H4 (cell line): ENCODE data around the gene RUSC2. TPM values are rescaled to one million over a fixed set of nuclear protein-coding genes. Genes with fewer than 3 reads are reported as not detected.
"Not testable (repeated sequence)": the region's sequence is repeated elsewhere in the genome, so short reads cannot be mapped to it uniquely, and the experiment has no call there.

ENCODE experiments used
- DNase-seq: peaks from one replicate; pipeline ENCODE4 v3.0.0-alpha.2; 2015; ENCODE audit warnings: low spot score
- total RNA-seq: library from RNA; depleted of rRNA; stranded (reverse); fragments of >200 nt; shearing (Covaris generic); gene quantifications from 2 replicates; pipeline ENCODE4 v1.2.3, GENCODE V29; 2014

Gene RUSC2
- total RNA-seq, 1 experiment from 2014 or later, result 6.2 TPM

DNA sequence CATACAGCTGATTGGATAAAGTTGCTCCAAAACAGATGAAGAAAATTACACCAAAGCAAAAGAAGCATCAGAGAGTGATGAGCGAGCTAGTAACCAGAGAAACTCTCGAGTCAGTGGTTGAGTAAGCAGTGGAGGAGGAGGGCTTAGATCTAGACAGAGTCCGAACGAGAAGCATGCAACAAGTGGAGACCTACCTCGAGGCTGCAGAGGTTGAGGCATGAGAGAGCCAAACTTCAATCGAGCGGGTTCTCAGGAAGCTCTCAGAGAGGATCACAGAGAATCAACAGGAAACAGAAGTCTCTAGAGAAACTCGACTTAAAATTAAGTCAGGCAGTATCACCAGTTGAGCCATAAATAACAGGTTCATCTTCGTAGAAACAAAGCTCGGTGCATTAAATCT lies 6.1 kb downstream of the RUSC2 start:
- no peak for DNase-seq

DNA sequence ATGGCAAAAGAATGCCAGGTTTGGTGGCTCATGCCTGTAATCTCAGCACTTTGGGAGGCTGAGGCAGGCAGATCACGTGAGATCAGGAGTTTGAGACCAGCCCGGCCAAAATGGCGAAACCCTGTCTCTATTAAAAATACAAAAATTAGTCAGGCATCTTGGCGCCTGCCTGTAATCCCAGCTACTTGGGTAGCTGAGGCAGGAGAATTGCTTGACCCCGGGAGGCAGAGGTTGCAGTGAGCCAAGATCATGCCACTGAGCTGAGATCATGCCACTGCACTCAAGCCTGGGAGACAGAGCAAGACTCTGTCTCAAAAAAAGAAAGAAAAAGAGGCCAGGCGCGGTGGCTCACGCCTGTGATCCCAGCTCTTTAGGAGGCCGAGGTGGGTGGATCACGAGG lies 8.3 kb downstream of the RUSC2 start:
- DNase-seq, result not testable (repeated sequence)

DNA sequence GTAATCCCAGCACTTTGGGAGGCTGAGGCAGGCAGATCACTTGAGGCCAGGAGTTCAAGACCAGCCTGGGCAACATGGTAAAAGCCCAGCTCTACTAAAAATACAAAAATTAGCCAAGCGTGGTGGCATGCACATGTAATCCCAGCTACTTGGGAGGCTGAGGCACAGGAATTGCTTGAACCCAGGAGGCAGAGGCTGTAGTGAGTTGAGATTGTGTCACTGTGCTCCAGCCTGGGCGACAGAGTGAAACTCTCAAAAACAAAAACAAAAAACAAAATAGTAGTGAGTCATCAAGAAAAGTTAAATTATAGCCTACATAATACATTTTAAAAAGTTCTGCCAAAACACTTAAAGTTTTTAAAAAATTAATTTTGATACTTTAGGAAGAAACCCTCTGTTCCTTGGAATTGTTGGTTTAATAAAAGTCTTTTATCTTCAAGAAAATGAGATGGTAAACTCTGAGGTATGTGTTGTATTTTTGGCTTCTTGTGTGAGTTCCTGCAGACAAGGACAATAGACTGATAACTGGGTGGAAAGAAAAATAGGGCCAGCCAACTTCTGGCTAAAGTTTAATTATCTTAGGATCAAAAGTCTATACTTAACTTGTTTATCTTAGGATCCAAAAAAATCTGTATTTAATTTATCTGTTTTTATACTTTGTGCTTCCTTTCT lies 9.3 kb downstream of the RUSC2 start:
- no peak for DNase-seq

GRCh38 chr9:35499701-35500030 lies 9.8 kb downstream of the RUSC2 start:
- no peak for DNase-seq

DNA sequence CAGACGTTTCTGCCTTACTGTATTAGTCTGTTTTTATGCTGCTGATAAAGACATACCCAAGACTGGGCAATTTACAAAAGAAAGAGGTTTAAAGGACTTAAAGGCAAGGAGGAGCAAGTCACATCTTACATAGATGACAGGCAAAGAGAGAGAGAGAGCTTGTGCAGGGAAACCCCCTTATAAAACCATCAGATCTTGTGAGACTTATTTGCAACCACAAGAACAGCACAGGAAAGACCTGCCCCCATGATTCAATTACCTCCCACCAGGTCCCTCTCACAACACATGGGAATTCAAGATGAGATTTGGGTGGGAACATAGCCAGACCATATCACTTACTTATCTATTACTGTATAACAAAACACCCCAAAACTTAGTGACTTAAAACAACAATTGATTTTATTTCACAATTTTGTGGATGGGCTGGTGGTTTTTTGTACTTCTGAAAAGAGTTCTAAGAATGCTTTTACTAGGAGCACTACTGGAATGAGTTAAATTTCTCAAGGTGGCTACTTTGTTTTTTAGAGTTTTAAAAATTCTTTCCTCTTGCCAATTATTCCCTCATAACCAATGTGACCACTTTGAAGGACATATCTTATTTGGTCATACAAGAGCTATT lies 10.3 kb downstream of the RUSC2 start:
- no peak for DNase-seq

GRCh38 chr9:35501946-35502345 lies 12.0 kb downstream of the RUSC2 start:
- DNase-seq, result no peak

DNA sequence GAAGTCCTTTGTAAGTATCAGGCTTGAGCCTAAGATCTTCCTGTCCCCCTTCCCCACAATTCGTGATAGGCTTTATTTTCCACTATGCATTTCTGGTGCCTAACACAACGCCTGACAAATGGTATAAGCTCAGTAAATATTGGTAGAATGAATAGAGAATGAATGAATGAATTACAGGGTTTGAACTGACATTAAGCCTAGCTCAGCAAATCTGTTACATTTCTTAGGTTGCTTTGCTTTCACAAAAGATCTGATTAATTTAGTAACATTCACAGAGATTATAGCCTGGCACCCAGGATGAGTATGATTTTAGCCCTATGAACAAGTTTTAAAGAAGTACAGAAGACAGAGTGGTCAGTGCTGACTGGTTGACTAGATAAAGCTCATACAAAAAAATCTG lies 16.4 kb downstream of the RUSC2 start:
- no peak for DNase-seq

- no peak for DNase-seq
Observed at GRCh38 chr9:35508069-35508468, 18.2 kb downstream of the RUSC2 start.

DNA sequence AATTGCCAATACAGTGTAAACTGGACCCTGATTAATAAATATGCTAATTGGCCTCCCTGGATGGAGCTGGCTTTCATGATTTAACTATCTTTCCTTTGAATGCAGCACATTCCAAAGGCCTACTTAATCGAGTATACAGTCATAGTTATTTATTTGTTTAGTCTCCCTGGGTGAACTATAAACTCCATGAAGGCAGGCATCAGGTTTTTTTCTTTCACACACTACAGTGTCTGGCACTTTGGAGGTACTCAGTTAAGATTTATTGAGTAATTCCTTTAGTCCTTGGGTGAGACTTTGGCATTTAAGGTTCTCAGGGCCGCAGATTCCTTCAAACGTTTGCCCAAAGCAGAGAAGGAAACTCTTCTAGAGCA lies 20.5 kb downstream of the RUSC2 start:
- DNase-seq, result no peak

- peak; percentile 98 for DNase-seq
Observed at GRCh38 chr9:35510754-35511428, 21.0 kb downstream of the RUSC2 start.

GRCh38 chr9:35511453-35511852 lies 21.5 kb downstream of the RUSC2 start:
- DNase-seq, result no peak

- DNase-seq, result no peak
Observed at GRCh38 chr9:35515766-35516165, 25.9 kb downstream of the RUSC2 start.

GRCh38 chr9:35516479-35516878 lies 26.6 kb downstream of the RUSC2 start:
- peak; percentile 25 for DNase-seq

- DNase-seq, result peak; percentile 56
Observed at GRCh38 chr9:35517131-35517530, 27.2 kb downstream of the RUSC2 start.

DNA sequence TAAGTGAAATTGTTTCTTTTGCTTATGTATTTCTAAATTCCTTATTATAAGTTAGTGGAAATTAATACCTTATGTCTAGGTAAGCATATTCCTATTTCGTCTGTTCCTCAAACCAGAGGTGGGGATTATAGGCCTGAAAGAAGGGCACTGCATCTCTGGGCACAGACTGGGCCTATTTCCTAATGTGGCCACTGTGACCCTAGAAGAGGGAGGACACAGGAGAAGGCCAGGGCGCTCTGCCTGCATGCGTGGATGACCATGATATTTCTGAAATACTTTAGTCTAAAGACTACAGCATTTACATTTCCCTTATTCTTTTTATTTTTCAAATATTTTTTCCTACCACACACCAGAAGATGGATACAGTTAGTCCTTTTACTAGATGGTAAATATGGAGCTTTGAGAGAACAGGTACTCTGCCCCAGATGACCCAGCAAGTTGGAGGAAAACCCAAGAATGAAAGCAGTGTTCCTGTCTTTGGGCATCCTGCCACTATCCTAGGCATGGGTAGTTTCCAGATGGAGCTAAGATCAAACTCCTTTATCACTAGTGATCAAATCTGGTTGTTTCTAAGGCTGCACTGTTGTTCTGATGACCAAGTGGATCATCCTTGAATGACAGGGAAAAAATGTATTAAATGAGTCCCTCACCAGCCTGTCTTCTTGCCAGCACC lies 27.8 kb downstream of the RUSC2 start:
- no peak for DNase-seq

- DNase-seq, result peak; percentile 96
Observed at GRCh38 chr9:35518225-35518821, 28.4 kb downstream of the RUSC2 start.

DNA sequence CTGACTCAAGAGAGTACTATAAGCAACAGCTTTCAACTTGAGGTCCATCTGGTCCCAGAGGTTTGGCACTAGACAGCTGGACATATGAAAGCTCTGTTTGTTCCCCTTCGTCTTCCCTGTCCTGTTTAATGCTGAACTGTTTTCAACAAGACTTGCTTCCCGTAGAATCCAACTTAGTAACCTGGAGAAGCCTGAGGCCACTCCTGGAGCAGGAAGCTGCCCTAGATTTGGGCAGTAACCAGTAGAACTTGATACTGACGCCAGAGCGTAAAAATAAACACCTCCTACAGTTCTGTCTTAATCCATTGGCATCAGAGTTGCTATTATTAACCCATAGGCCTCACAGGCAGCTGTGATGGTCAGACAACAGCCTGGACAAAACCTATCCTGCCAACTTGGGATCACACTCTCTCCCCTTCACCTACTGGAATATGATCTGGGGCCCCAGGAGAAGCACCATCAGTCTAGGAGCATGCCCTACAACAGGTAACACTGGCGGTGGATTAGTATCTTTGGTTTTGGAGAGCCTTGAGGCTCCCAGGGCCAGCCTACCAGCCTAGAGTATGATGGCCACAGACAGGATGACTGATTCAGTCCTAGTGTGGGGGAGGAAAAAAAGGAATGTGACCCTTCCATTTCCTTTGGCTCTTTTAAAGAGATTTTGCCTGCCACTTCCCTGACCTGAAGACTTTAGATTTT lies 29.2 kb downstream of the RUSC2 start:
- peak; percentile 62 for DNase-seq

GRCh38 chr9:35519692-35520363 lies 29.9 kb downstream of the RUSC2 start:
- DNase-seq, result no peak

DNA sequence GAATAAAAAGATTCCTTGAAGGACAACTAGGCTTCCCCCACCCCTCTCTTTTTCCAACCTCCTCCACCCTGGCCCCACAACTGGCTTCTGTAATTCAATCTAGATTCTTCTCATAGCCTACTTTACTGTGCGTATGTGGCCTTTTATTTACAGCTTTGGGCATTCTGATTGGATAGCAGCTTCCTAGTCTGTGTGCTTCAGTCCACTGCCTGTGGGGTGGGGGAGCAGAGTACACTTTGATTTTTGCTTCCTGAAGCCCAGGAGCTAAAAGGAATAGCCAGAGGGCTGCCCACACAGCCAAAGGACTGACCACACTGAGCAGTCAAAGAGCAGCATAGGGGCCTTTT lies 30.4 kb downstream of the RUSC2 start:
- DNase-seq, result no peak

DNA sequence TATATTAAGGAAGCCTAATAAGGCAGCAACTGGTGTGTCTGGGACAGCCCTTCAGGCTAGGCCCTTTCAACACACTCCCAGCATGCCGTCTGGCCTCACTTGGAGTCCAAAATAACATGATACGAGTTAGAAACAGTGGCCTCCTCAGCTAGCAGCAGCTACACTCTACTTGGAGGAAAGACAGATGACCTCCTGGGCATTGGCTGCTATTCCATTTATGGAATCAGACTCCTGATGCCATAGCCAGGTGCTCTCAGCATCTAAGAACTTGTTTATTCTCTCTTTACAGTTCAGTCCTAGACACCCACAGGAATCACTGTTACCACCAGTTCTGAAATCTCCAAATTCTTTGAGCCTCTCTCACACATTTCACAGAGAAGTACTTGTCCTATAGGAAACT lies 31.8 kb downstream of the RUSC2 start:
- peak; percentile 30 for DNase-seq

GRCh38 chr9:35522187-35522586 lies 32.3 kb downstream of the RUSC2 start:
- DNase-seq, result no peak
